Retina (tissue), 1 donor: Measurements from ENCODE around the gene CPNE4.
"Not testable (repeated sequence)": the region's sequence is repeated elsewhere in the genome, so short reads cannot be mapped to it uniquely, and the experiment has no call there.

Experiments used
- DNase-seq: peaks from one replicate; pipeline ENCODE4 v3.0.0-alpha.2; 2016

The CPNE4 gene

DNA sequence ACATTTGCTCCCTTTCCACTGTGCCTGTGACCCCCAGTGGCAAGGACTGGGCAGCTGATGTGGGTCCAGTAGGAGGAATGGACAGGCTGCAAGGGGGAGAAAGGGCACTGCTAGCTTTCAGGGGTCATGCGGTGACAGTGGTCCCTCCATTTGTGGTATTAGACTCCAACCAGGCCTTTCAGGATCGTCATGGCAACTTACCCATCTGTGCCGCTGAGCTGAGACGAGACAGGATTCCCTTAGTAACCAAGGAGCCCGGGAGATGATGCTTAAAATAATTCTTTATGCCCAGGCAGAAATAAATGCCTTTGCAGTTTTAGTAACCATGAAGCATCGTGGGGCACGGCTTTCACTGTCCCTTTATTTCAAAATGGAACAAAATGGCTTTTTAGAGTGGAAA, 516.1 kb downstream of the CPNE4 start:
- no peak for DNase-seq

DNA sequence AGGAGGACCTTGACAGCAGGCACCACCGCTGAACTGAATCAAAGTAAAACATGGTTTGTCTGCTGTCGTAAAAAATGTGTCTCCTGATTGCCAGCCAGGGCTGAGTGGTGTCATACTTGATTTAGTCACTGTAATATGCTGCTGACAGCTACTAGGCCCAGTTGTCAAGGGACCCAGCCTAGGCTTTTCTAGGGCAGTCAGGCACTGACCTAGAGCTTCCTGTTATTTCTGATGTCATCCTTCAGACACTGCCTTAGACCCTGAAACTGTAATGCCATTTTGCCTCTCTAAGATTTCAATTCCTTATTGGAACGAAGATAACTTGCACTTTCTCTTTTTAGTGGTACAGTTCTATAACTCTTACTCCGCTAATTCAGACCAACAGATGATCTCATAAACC, 529.4 kb downstream of the CPNE4 start:
- DNase-seq: no peak

- DNase-seq: no peak
Measured at GRCh38 chr3:131503320-131503635, 531.5 kb downstream of the CPNE4 start.

GRCh38 chr3:131502530-131503319, 532.1 kb downstream of the CPNE4 start, which contains the start of gene MRPL3:
Gene MRPL3 (minus strand): TSS chr3:131502971. CDS start chr3:131502821, 150 bp downstream.
- peak; percentile 94 for DNase-seq

- DNase-seq: no peak
Measured at GRCh38 chr3:131501949-131502348, 532.9 kb downstream of the CPNE4 start.

GRCh38 chr3:131494706-131495105, 540.1 kb downstream of the CPNE4 start:
- no peak for DNase-seq

GRCh38 chr3:131491775-131492174, 543.0 kb downstream of the CPNE4 start:
- no peak for DNase-seq

GRCh38 chr3:131491084-131491483, 543.7 kb downstream of the CPNE4 start:
- no peak for DNase-seq

GRCh38 chr3:131486545-131486944, 548.3 kb downstream of the CPNE4 start:
- not testable (repeated sequence) for DNase-seq

DNA sequence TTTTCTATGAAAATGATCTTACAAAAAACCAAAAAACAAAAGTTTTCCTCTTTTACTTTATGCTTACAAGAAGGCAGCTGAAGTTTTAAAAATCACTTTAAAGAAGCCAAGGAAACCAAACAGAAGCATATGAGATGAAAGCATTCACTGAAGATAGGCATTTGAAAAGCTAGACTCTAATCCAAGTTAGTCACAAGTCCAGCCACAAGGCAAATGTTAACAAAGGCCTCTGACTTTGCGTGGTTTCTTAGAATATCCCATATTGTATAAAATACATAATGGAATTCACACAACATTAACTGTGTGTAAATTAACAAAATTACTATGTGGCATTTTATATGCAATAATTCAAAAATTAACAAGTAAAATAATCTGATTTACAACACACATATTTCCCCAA, 549.7 kb downstream of the CPNE4 start:
- DNase-seq: no peak

- DNase-seq: no peak
Measured at GRCh38 chr3:131484496-131485111, 550.2 kb downstream of the CPNE4 start.
